Suprapubic skin (tissue), 4 donors: ENCODE results near the gene CDSN. TPM values are rescaled to one million over a fixed set of nuclear protein-coding genes. Genes with fewer than 3 reads are reported as not detected.

Experiments
- DNase-seq, 2 donors: peaks; one replicate each; pipeline ENCODE4 v3.0.0-alpha.2; 2019; ENCODE audit warnings: low spot score in 2 of 2
- H3K27ac ChIP-seq: fragments of 200-600 bp; sonication (generic); one replicate; pipeline ENCODE4 v1.5.1; 2019
- H3K27me3 ChIP-seq: fragments of 200-600 bp; sonication (generic); one replicate; pipeline ENCODE4 v1.5.1; 2019
- H3K36me3 ChIP-seq: fragments of 200-600 bp; sonication (generic); one replicate; pipeline ENCODE4 v1.5.1; 2019
- H3K4me1 ChIP-seq: fragments of 200-600 bp; sonication (generic); one replicate; pipeline ENCODE4 v1.5.1; 2019
- H3K4me3 ChIP-seq: fragments of 200-600 bp; sonication (generic); one replicate; pipeline ENCODE4 v1.5.1; 2019; ENCODE audit warnings: mild to moderate bottlenecking
- H3K9me3 ChIP-seq: fragments of 200-600 bp; sonication (generic); one replicate; pipeline ENCODE4 v1.5.1; 2019
- EP300 ChIP-seq: sonication (generic); formaldehyde crosslinking; IDR thresholded peaks from one replicate; pipeline ENCODE4 v1.6.1; 2017; ENCODE audit warnings: antibody characterized with exemption
- POLR2A ChIP-seq, 2 donors: fragments of 450-650 bp; IDR thresholded peaks; one replicate each; pipeline ENCODE4 v1.6.1; 2017; ENCODE audit warnings: antibody characterized with exemption in 2 of 2, mild to moderate bottlenecking in 2 of 2, moderate library complexity in 2 of 2
- POLR2AphosphoS5 ChIP-seq, 3 donors: sonication (generic); formaldehyde crosslinking; IDR thresholded peaks; one replicate each; pipeline ENCODE4 v1.6.1; 2017; ENCODE audit warnings: antibody characterized with exemption in 3 of 3
- WGBS: methylation state at CpG from one replicate; pipeline ENCODE4 v1.1.5; 2018; 5-methylcytosine and 5-hydroxymethylcytosine counted together
- total RNA-seq, 4 donors: library from RNA; depleted of rRNA; stranded (reverse); fragments of >200 nt; gene quantifications; one replicate each; pipeline ENCODE4 v1.1.0, GENCODE V29; 2016
- TF ChIP-seq, protein P1 (sequence below), 2 donors: fragments of 200-600 bp in 1 of 2; fragments of 450-650 bp in 1 of 2; sonication (generic) in 1 of 2; IDR thresholded peaks; one replicate each; pipeline ENCODE4 v1.5.1; 2016 to 2019; ENCODE audit warnings: antibody characterized with exemption in 2 of 2, mild to moderate bottlenecking in 1 of 2, moderate library complexity in 1 of 2

CDSN gene
- total RNA-seq, 4 donors from 2014 or later: 16.3 to 598 (median 403) TPM

DNA sequence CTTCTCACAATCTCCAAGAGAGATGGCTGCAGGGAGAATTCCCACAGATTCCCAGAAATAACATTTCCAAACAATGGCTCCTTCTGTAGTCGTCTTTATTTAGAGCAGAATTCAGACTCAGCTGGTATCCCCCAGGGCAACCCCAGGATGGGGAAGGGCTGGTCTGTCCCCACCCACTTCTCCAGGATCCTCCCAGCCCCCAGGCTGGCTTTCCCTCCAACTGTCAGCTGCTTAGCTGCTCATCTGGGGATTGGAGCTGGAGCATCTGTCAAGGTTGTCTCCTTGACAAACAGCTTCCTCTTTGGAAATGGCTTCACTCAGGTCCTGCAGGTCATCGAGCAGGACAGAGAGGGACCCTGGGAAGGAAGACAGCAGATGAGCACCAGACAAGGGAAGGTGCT lies 22.1 kb upstream of the CDSN start:
- Histone ChIP-seq H3K36me3 (peaks cover 15% of the 10 kb centered on the region), H3K27ac (no peak overlapping the region), H3K9me3 (no peaks in the 10 kb centered on the region), H3K4me1 (peaks cover 27% of the 10 kb centered on the region), H3K27me3 (no peaks in the 10 kb centered on the region), H3K4me3 (no peak overlapping the region)
- no peak for TF ChIP-seq EP300
- TF ChIP-seq POLR2A (IDR thresholded peaks at IDR 0.05): no peak
- TF ChIP-seq, protein P1, sequence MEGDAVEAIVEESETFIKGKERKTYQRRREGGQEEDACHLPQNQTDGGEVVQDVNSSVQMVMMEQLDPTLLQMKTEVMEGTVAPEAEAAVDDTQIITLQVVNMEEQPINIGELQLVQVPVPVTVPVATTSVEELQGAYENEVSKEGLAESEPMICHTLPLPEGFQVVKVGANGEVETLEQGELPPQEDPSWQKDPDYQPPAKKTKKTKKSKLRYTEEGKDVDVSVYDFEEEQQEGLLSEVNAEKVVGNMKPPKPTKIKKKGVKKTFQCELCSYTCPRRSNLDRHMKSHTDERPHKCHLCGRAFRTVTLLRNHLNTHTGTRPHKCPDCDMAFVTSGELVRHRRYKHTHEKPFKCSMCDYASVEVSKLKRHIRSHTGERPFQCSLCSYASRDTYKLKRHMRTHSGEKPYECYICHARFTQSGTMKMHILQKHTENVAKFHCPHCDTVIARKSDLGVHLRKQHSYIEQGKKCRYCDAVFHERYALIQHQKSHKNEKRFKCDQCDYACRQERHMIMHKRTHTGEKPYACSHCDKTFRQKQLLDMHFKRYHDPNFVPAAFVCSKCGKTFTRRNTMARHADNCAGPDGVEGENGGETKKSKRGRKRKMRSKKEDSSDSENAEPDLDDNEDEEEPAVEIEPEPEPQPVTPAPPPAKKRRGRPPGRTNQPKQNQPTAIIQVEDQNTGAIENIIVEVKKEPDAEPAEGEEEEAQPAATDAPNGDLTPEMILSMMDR (IDR thresholded peaks at IDR 0.05): no peak
- no peak for TF ChIP-seq POLR2AphosphoS5 (IDR thresholded peaks at IDR 0.05)
- WGBS: 15% methylated on average over 2 of the region's 2 CpGs
- no peak for DNase-seq

DNA sequence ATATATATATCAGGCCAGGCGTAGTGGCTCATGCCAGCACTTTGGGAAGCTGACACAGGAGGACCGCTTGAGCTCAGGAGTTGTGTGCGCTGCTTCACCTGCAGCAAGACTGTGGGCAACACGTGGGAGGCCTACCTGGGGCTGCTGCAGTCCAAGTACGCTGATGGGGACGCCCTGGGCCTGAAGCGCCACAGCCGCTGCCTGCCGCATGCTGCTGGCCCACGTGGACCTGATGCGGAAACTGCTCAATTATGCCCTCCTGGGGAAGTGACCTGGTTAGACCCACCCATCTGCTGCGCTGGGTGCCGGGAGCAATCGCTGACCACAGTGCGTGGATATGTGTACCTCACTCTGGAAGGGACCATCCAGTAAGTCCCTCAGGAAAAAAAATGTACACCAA lies 20.4 kb upstream of the CDSN start:
- Histone ChIP-seq H3K27ac (no peak overlapping the region), H3K9me3 (no peaks in the 10 kb centered on the region), H3K36me3 (peaks cover 12% of the 10 kb centered on the region), H3K4me3 (no peak overlapping the region), H3K27me3 (no peaks in the 10 kb centered on the region), H3K4me1 (peaks cover 27% of the 10 kb centered on the region)
- DNase-seq: no peak
- TF ChIP-seq POLR2A (IDR thresholded peaks at IDR 0.05) (no peak), POLR2AphosphoS5 (IDR thresholded peaks at IDR 0.05) (no peak), EP300 (no peak)
- TF ChIP-seq, protein P1 (IDR thresholded peaks at IDR 0.05): no peak
- 89% methylated on average over 15 of the region's 15 CpGs for WGBS

DNA sequence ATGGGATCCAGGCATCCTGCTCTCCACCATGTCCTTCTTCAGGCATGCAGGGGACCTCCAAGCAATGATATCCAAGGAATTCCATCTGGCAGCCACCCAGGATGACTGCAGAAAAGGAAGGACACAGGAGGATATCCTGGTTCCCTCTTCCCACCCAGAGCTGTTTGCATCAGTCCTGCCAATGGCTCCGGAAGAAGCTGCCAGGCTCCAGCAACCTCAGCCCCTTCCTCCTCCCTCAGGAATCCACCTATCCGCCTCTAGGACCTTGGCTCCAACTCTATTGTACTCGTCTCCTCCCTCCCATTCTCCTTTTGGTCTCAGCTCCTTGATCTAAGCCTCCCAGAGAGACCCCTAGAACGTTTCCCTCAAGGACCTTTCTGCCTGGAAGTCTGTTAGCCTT lies 19.4 kb upstream of the CDSN start:
- peaks cover 7% of the 10 kb centered on the region for H3K36me3 ChIP-seq
- 15% methylated on average over 4 of the region's 4 CpGs for WGBS
- DNase-seq: no peak
- H3K9me3 ChIP-seq: no peaks in the 10 kb centered on the region
- H3K27me3 ChIP-seq: no peaks in the 10 kb centered on the region
- peaks cover 27% of the 10 kb centered on the region for H3K4me1 ChIP-seq
- H3K4me3 ChIP-seq: no peak overlapping the region
- H3K27ac ChIP-seq: no peak overlapping the region
- TF ChIP-seq, protein P1 (IDR thresholded peaks at IDR 0.05): no peak
- no peak for TF ChIP-seq POLR2AphosphoS5 (IDR thresholded peaks at IDR 0.05)

DNA sequence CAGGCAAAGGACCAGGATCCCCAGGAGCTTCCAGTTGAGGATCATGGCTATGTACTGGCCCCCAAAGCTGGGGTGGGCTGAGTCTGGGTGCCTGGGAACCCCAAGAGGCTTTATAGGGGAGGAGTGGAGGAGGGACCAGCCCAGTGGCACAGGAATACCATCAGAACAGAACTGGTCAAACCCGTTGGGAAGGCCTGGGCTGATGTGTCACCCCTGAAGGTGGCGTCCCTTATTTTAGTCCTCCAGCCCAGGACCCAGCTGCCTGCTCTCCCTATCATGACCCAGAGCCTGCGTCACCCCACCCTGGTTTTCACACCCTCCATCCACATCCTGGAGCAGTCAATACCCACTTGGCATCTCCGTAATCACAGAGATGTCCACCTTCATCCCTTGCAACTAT lies 18.7 kb upstream of the CDSN start, which contains the start of gene PSORS1C2:
Gene PSORS1C2 (minus strand): TSS at position 85 of the 400 bp plus-strand sequence. CDS start 40 bp downstream, at position 45.
- Histone ChIP-seq H3K4me3 (peak within 1 kb of the TSS; percentile 36), H3K27me3 (no peaks in the 10 kb centered on the region), H3K4me1 (peaks cover 27% of the 10 kb centered on the region), H3K9me3 (no peaks in the 10 kb centered on the region), H3K36me3 (peaks cover under 1% of the 10 kb centered on the region), H3K27ac (no peak within 1 kb of the TSS)
- DNase-seq: no peak
- WGBS: 77% methylated on average over 3 of the region's 4 CpGs
- TF ChIP-seq, protein P1 (IDR thresholded peaks at IDR 0.05): no peak
- TF ChIP-seq POLR2AphosphoS5 (IDR thresholded peaks at IDR 0.05) (no peak), EP300 (no peak), POLR2A (IDR thresholded peaks at IDR 0.05) (no peak)

DNA sequence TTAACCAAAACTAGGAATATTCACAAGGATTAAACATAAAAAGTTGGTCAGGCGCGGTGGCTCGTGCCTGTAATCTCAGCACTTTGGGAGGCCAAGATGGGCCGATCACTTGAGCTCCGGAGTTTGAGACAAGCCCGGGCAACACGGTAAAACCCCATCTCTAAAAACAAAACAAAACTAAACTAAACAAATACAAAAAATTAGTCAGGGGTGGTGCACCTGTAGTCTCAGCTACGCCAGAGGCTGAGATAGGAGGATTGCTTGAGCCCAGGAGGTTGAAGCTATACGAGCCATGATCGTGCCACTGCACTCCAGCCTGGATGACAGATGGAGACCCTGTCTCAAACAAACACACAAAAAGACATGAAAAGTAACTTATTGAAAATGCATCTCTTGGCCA lies 15.5 kb upstream of the CDSN start:
- no peak for DNase-seq
- WGBS: 81% methylated on average over 10 of the region's 10 CpGs
- no peaks in the 10 kb centered on the region for H3K9me3 ChIP-seq
- no peaks in the 10 kb centered on the region for H3K27me3 ChIP-seq
- no peaks in the 10 kb centered on the region for H3K36me3 ChIP-seq
- no peak overlapping the region for H3K4me3 ChIP-seq
- H3K4me1 ChIP-seq: peaks cover 21% of the 10 kb centered on the region
- no peak overlapping the region for H3K27ac ChIP-seq
- TF ChIP-seq, protein P1 (IDR thresholded peaks at IDR 0.05): no peak
- TF ChIP-seq POLR2AphosphoS5 (IDR thresholded peaks at IDR 0.05): no peak
- TF ChIP-seq POLR2A (IDR thresholded peaks at IDR 0.05): no peak
- no peak for TF ChIP-seq EP300
